Measurements from ENCODE around the gene USP49.

GRCh38 chr6:41892921-41893564 lies 2.1 kb downstream of the USP49 start:
- TF ChIP-seq CTCF (conservative IDR thresholded peaks at IDR 0.05; ENCODE audit: low read length) (no peak), EZH2phosphoT487 (IDR thresholded peaks at IDR 0.05; ENCODE audit: borderline replicate concordance) (no peak)

Measured in Loucy (cell line).